ENCODE measurements around the gene HYAL3.

Gene HYAL3

DNA sequence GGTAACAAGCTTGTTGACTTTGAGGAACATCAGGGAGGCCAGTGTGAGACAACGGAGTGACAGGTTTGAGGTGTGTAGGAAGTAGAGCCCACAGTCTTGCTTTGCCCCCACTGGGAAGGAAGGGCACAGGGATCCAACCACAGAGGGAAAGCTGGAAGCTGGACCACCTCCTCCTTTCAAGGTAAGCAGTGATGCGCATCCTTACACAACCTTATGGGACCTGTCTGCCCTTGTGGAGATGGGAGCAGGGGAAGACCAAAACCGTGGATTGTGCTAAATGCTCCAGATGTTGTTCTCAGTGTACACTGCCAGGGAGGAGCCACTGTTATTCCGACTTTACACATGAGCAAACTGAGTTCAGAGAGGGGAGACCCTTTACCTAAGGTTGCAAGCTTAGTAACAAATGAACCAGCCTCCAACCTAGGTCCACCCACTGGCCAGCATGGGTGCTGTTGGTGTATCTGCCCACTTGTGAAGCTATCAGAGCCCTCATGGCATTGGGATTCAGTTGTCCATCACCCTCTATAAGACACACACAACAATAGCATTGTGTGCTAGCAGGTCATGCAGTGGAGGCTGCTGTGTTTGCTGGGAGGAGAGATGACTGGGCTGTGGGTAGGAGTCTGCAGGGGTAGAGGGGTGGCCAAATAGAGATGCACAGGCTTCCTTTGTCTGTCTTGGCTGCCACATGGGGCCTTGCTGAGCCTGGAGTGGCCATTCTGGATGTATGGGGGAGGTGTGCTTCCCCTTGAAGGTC lies 20.9 kb downstream of the HYAL3 start:
- peaks cover 9% of the 10 kb centered on the region; the same call in 1 of the 2 replicates for H3K27me3 ChIP-seq (ENCODE audit: insufficient read depth, low read depth)
- H3K4me3 ChIP-seq (IDR thresholded peaks at IDR 0.05; ENCODE audit: insufficient read depth, low read depth, low read length) = no peak overlapping the region
- TF ChIP-seq, protein P1, sequence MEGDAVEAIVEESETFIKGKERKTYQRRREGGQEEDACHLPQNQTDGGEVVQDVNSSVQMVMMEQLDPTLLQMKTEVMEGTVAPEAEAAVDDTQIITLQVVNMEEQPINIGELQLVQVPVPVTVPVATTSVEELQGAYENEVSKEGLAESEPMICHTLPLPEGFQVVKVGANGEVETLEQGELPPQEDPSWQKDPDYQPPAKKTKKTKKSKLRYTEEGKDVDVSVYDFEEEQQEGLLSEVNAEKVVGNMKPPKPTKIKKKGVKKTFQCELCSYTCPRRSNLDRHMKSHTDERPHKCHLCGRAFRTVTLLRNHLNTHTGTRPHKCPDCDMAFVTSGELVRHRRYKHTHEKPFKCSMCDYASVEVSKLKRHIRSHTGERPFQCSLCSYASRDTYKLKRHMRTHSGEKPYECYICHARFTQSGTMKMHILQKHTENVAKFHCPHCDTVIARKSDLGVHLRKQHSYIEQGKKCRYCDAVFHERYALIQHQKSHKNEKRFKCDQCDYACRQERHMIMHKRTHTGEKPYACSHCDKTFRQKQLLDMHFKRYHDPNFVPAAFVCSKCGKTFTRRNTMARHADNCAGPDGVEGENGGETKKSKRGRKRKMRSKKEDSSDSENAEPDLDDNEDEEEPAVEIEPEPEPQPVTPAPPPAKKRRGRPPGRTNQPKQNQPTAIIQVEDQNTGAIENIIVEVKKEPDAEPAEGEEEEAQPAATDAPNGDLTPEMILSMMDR (conservative IDR thresholded peaks at IDR 0.05; ENCODE audit: low read depth, low read length) = no peak
- no peak overlapping the region for H3K27ac ChIP-seq
- H3K9ac ChIP-seq = no peak overlapping the region
- H3K4me1 ChIP-seq (ENCODE audit: low read depth, poor library complexity, severe bottlenecking) = no peaks in the 10 kb centered on the region
- H4K20me1 ChIP-seq (ENCODE audit: insufficient read depth) = no peaks in the 10 kb centered on the region
- H3K79me2 ChIP-seq (ENCODE audit: insufficient read depth, low read depth) = no peaks in the 10 kb centered on the region
- H3K4me2 ChIP-seq = no peak overlapping the region
- no peak overlapping the region for H2AFZ ChIP-seq (ENCODE audit: low read depth)
- no peaks in the 10 kb centered on the region for H3K36me3 ChIP-seq (ENCODE audit: insufficient read depth)

DNA sequence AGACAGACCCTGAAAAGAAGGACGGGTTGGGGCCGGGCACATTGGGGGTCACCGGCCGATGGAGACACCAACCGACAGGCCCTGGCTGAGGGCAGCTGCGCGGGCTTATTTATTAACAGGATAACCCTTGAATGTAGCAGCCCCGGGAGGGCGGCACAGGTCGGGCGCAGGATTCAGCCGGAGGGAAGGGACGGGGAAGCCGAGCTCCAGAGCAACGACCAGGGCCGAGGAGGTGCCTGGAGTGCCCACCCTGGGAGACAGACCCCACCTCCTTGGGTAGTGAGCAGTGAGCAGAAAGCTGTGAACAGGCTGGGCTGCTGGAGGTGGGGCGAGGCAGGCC lies 22.5 kb downstream of the HYAL3 start:
- no peak overlapping the region for H3K4me3 ChIP-seq (IDR thresholded peaks at IDR 0.05; ENCODE audit: insufficient read depth, low read depth, low read length)
- H3K27ac ChIP-seq = no peak overlapping the region
- no peaks in the 10 kb centered on the region for H3K36me3 ChIP-seq (ENCODE audit: insufficient read depth)
- no peak overlapping the region for H3K4me2 ChIP-seq
- no peak overlapping the region for H2AFZ ChIP-seq (ENCODE audit: low read depth)
- no peaks in the 10 kb centered on the region for H3K4me1 ChIP-seq (ENCODE audit: low read depth, poor library complexity, severe bottlenecking)
- no peak overlapping the region for H3K9ac ChIP-seq
- H4K20me1 ChIP-seq (ENCODE audit: insufficient read depth) = no peaks in the 10 kb centered on the region
- H3K27me3 ChIP-seq (ENCODE audit: insufficient read depth, low read depth) = peaks cover 9% of the 10 kb centered on the region; the same call in 1 of the 2 replicates
- TF ChIP-seq, protein P1 (conservative IDR thresholded peaks at IDR 0.05; ENCODE audit: low read depth, low read length) = no peak
- no peaks in the 10 kb centered on the region for H3K79me2 ChIP-seq (ENCODE audit: insufficient read depth, low read depth)

DNA sequence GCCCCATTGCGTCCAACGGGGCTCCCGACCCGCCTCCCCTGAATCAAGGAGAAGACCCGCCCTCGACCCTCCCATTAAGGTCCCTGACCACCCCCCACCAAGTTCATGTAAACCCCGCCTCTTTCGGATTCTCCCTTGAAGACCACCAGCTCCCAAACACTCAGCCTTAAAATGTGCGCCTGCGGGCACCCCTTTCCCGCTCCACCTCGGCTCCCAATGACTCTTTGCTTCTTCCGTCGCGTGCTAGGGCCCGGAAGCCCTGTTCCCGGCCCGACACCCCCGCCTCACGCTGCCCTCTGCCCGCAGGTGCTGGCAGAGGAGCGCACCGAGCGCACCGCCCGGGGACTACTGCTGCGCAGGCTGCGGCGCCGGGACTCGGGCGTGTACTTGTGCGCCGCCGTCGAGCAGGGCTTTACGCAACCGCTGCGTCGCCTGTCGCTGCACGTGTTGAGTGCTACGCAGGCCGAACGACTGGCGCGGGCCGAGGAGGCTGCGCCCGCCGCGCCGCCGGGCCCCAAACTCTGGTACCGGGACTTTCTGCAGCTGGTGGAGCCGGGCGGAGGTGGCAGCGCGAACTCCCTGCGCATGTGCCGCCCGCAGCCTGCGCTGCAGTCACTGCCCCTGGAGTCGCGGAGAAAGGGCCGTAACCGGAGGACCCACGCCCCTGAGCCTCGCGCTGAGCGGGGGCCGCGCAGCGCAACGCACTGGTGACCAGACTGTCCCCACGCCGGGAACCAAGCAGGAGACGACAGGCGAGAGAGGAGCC lies 23.0 kb downstream of the HYAL3 start:
- H3K4me2 ChIP-seq = no peak overlapping the region
- no peaks in the 10 kb centered on the region for H3K4me1 ChIP-seq (ENCODE audit: low read depth, poor library complexity, severe bottlenecking)
- TF ChIP-seq, protein P1 (conservative IDR thresholded peaks at IDR 0.05; ENCODE audit: low read depth, low read length) = no peak
- H3K27ac ChIP-seq = no peak overlapping the region
- no peaks in the 10 kb centered on the region for H3K36me3 ChIP-seq (ENCODE audit: insufficient read depth)
- H2AFZ ChIP-seq (ENCODE audit: low read depth) = no peak overlapping the region
- no peak overlapping the region for H3K4me3 ChIP-seq (IDR thresholded peaks at IDR 0.05; ENCODE audit: insufficient read depth, low read depth, low read length)
- no peaks in the 10 kb centered on the region for H3K79me2 ChIP-seq (ENCODE audit: insufficient read depth, low read depth)
- no peaks in the 10 kb centered on the region for H4K20me1 ChIP-seq (ENCODE audit: insufficient read depth)
- no peak overlapping the region for H3K9ac ChIP-seq
- H3K27me3 ChIP-seq (ENCODE audit: insufficient read depth, low read depth) = peaks cover 9% of the 10 kb centered on the region; the same call in 1 of the 2 replicates

DNA sequence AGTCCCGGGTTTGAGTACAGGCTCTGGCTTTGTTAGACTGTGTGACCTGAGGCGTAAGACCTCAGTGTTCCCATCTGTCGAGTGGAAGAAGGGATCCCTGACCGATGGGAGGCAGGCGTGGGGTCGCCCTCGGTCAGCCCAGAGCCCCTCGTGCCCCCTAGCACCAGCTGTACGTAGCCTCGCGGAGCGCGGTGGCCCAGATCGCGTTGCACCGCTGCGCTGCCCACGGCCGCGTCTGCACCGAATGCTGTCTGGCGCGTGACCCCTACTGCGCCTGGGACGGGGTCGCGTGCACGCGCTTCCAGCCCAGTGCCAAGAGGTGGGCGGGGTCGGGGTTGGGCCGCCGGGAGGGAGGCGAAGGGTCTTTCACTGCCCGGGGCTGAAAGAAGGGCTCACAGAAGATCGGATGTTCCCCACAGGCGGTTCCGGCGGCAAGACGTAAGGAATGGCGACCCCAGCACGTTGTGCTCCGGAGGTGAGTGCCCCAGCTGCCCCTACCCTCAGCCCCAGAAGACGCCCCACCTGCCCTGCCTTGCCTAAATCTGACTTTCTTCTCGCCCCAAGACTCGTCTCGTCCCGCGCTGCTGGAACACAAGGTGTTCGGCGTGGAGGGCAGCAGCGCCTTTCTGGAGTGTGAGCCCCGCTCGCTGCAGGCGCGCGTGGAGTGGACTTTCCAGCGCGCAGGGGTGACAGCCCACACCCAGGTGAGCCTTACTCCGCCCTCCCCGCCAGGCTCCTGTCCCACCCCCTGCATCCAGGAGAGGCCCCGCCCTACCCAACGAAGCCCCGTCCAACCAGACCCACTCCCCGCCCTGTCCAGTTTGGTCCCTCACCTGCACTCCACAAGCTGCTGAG lies 23.8 kb downstream of the HYAL3 start:
- no peak overlapping the region for H2AFZ ChIP-seq (ENCODE audit: low read depth)
- no peak overlapping the region for H3K9ac ChIP-seq
- no peaks in the 10 kb centered on the region for H3K4me1 ChIP-seq (ENCODE audit: low read depth, poor library complexity, severe bottlenecking)
- TF ChIP-seq, protein P1 (conservative IDR thresholded peaks at IDR 0.05; ENCODE audit: low read depth, low read length) = no peak
- H3K4me2 ChIP-seq = no peak overlapping the region
- no peak overlapping the region for H3K27ac ChIP-seq
- no peaks in the 10 kb centered on the region for H3K79me2 ChIP-seq (ENCODE audit: insufficient read depth, low read depth)
- peaks cover 9% of the 10 kb centered on the region; the same call in 1 of the 2 replicates for H3K27me3 ChIP-seq (ENCODE audit: insufficient read depth, low read depth)
- no peaks in the 10 kb centered on the region for H3K36me3 ChIP-seq (ENCODE audit: insufficient read depth)
- H3K4me3 ChIP-seq (IDR thresholded peaks at IDR 0.05; ENCODE audit: insufficient read depth, low read depth, low read length) = no peak overlapping the region
- H4K20me1 ChIP-seq (ENCODE audit: insufficient read depth) = no peaks in the 10 kb centered on the region

Data from KMS-11 (cell line).